HCT116 (cell line): ENCODE data around the gene ATAD1. TPM values are rescaled to one million over a fixed set of nuclear protein-coding genes. Genes with fewer than 3 reads are reported as not detected.
"Not testable (repeated sequence)": the region's sequence is repeated elsewhere in the genome, so short reads cannot be mapped to it uniquely, and the experiment has no call there.

ENCODE experiments used
- ATAC-seq: fragments of 200-7000 bp; cut with Tn5 transposase; 2 replicates; pipeline ENCODE4 v1.9.1; 2020; ENCODE audit warnings: mild to moderate bottlenecking, moderate library complexity
- BruUV-seq: library from RNA; stranded (reverse); fragments of 400-500 nt; replicated peaks from 2 replicates; lab custom pipeline; 2021; lab: Mats Ljungman, UMichigan
- CTCF ChIA-PET: fragments of 300-600 bp; sonication (Branson Sonifier 250); formaldehyde crosslinking; loops from one replicate; lab custom pipeline; 2021; ENCODE audit warnings: antibody characterized with exemption; lab: Charles Lee
- POLR2A ChIA-PET: fragments of 300-600, 350-600 bp; sonication (Branson Sonifier 250); formaldehyde crosslinking; loops from one replicate; lab custom pipeline; 2021; ENCODE audit warnings: antibody characterized with exemption; lab: Charles Lee
- RAD21 ChIA-PET, 2 experiments: fragments of 300-600 bp; sonication (Branson Sonifier 250); formaldehyde crosslinking; loops; one replicate each; lab custom pipeline; 2023; ENCODE audit warnings: low total read pairs in 2 of 2; ENCODE audit not compliant: uncharacterized antibody in 2 of 2, unreplicated experiment in 2 of 2, low non-redundant PET in 1 of 2; lab: Charles Lee
- DNase-seq: peaks from one replicate; pipeline ENCODE4 v3.0.0-alpha.2; 2010; ENCODE audit warnings: low read depth, low spot score
- H2AFZ ChIP-seq: fragments of 200-600 bp; shearing (Covaris generic), sonication (generic); 2 replicates; pipeline ENCODE4 v1.6.1; 2017; ENCODE audit warnings: low read depth, mixed run types, mixed read lengths, antibody characterized with exemption, low read length; ENCODE audit not compliant: poor library complexity, severe bottlenecking
- H3K27ac ChIP-seq: 2 replicates; pipeline ENCODE4 v1.5.1; 2012; ENCODE audit warnings: low read depth, low read length
- H3K27me3 ChIP-seq: fragments of 200-600 bp; sonication (generic); 2 replicates; pipeline ENCODE4 v1.6.1; 2016; ENCODE audit warnings: mixed run types, low read length, mixed read lengths; ENCODE audit not compliant: insufficient read depth
- H3K36me3 ChIP-seq, 2 experiments: fragments of 200-500 bp in 1 of 2; fragments of 200-600 bp in 1 of 2; sonication (Bioruptor generic) in 1 of 2; sonication (generic) in 1 of 2; 2 replicates each; pipeline versions ENCODE4 v1.5.1 to v1.6.1; 2014 to 2016; ENCODE audit warnings: low read length in 2 of 2, inconsistent platforms in 1 of 2, mixed read lengths in 1 of 2, mixed run types in 1 of 2; ENCODE audit not compliant: insufficient read depth in 2 of 2, control insufficient read depth in 1 of 2
- H3K4me1 ChIP-seq, 2 experiments: fragments of 200-600 bp in 1 of 2; sonication (generic) in 1 of 2; 2 replicates each; pipeline versions ENCODE4 v1.5.1 to v1.6.1; 2012 to 2017; ENCODE audit warnings: low read length in 2 of 2, inconsistent platforms in 1 of 2, mild to moderate bottlenecking in 1 of 2, mixed read lengths in 1 of 2, mixed run types in 1 of 2, moderate library complexity in 1 of 2; ENCODE audit not compliant: insufficient read depth in 2 of 2, control insufficient read depth in 1 of 2
- H3K4me2 ChIP-seq: fragments of 200-600 bp; sonication (generic); 2 replicates; pipeline ENCODE4 v1.6.1; 2017; ENCODE audit warnings: mixed run types, low read length, mixed read lengths
- H3K4me3 ChIP-seq, 2 experiments: fragments of 200-600 bp in 1 of 2; sonication (generic) in 1 of 2; replicated peaks in 1 of 2; 2 replicates each; pipeline ENCODE4 v1.5.1; 2011 to 2016; ENCODE audit warnings: low read length in 2 of 2, control low read depth in 1 of 2, low read depth in 1 of 2, mild to moderate bottlenecking in 1 of 2, mixed read lengths in 1 of 2, mixed run types in 1 of 2
- H3K79me2 ChIP-seq: fragments of 200-600 bp; sonication (generic); 2 replicates; pipeline ENCODE4 v1.6.1; 2017; ENCODE audit warnings: mild to moderate bottlenecking, mixed run types, low read length, moderate library complexity, mixed read lengths; ENCODE audit not compliant: insufficient read depth
- H3K9ac ChIP-seq: fragments of 200-600 bp; sonication (generic); 2 replicates; pipeline ENCODE4 v1.6.1; 2016; ENCODE audit warnings: low read length, mixed read lengths
- H3K9me2 ChIP-seq: fragments of 200-600 bp; sonication (generic), shearing (Covaris generic); 2 replicates; pipeline ENCODE4 v1.6.1; 2017; ENCODE audit warnings: mixed run types, mild to moderate bottlenecking, moderate library complexity; ENCODE audit not compliant: insufficient read depth
- H3K9me3 ChIP-seq, 2 experiments: fragments of 200-500 bp in 1 of 2; fragments of 200-600 bp in 1 of 2; sonication (Bioruptor generic) in 1 of 2; sonication (generic) in 1 of 2; 2 replicates each; pipeline ENCODE4 v1.6.1; 2014 to 2017; ENCODE audit warnings: low read length in 2 of 2, mixed read lengths in 2 of 2, inconsistent platforms in 1 of 2, low read depth in 1 of 2, mild to moderate bottlenecking in 1 of 2, mixed run types in 1 of 2, moderate library complexity in 1 of 2; ENCODE audit not compliant: control insufficient read depth in 1 of 2, insufficient read depth in 1 of 2
- H4K20me1 ChIP-seq: fragments of 200-600 bp; sonication (generic), shearing (Covaris generic); 2 replicates; pipeline ENCODE4 v1.6.1; 2017; ENCODE audit warnings: mixed run types, mild to moderate bottlenecking, moderate library complexity; ENCODE audit not compliant: insufficient read depth
- EZH2phosphoT487 ChIP-seq: fragments of 200-600 bp; IDR thresholded peaks from 2 replicates; pipeline ENCODE4 v1.6.1; 2018; ENCODE audit warnings: antibody characterized with exemption, borderline replicate concordance
- JUND ChIP-seq: IDR thresholded peaks from 2 replicates; pipeline ENCODE4 v1.6.1; 2012
- POLR2A ChIP-seq: IDR thresholded peaks from 2 replicates; pipeline ENCODE4 v1.7.0; 2011; ENCODE audit warnings: borderline replicate concordance; ENCODE audit not compliant: insufficient read depth, insufficient read length; ENCODE audit errors: extremely low read depth
- POLR2AphosphoS5 ChIP-seq: IDR thresholded peaks from 2 replicates; pipeline ENCODE4 v1.6.1; 2011; ENCODE audit warnings: mild to moderate bottlenecking, low read depth, low read length, moderate library complexity
- REST ChIP-seq: IDR thresholded peaks from 2 replicates; pipeline ENCODE4 v1.6.1; 2012; ENCODE audit warnings: low read depth
- YY1 ChIP-seq: IDR thresholded peaks from 2 replicates; pipeline ENCODE4 v1.6.1; 2011; ENCODE audit warnings: low read length, low read depth, moderate library complexity, mild to moderate bottlenecking; ENCODE audit not compliant: insufficient replicate concordance; ENCODE audit errors: extremely low read depth
- intact Hi-C: fragments of 100-400 bp; cut with micrococcal nuclease; formaldehyde crosslinking; loops from 2 replicates; pipeline ENCODE4 v1.10.0; 2022
- total RNA-seq: library from RNA; stranded (reverse); gene quantifications from one replicate; pipeline ENCODE4 v1.2.1, GENCODE V29; 2021; ENCODE audit not compliant: unreplicated experiment

Gene ATAD1
- total RNA-seq, 1 experiment from 2014 or later, result 66.4 TPM

GRCh38 chr10:87847550-87847949, 29.5 kb upstream of the ATAD1 start:
- no peaks in the 10 kb centered on the region for H3K79me2 ChIP-seq
- no peak overlapping the region for H3K4me3 ChIP-seq
- no peaks in the 10 kb centered on the region for H3K9me2 ChIP-seq
- ChIA-PET RAD21 (no interaction called here), CTCF (no interaction called here), POLR2A (no interaction called here)
- BruUV-seq, result no TSS peak
- intact Hi-C loops, result no loop called here
- no peak overlapping the region for H2AFZ ChIP-seq
- H3K9ac ChIP-seq, result no peak overlapping the region
- H4K20me1 ChIP-seq, result no peaks in the 10 kb centered on the region
- DNase-seq, result no peak
- H3K4me2 ChIP-seq, result no peak overlapping the region
- ATAC-seq, result no peak
- H3K27ac ChIP-seq, result no peak overlapping the region
- H3K27me3 ChIP-seq, result no peaks in the 10 kb centered on the region
- H3K36me3 ChIP-seq, result no peaks in the 10 kb centered on the region
- peaks cover 28 to 55% of the 10 kb centered on the region in 2 experiments for H3K4me1 ChIP-seq
- no peak for TF ChIP-seq REST
- no peak for TF ChIP-seq POLR2AphosphoS5
- no peak for TF ChIP-seq YY1
- TF ChIP-seq POLR2A, result no peak
- no peak for TF ChIP-seq JUND
- no peak for TF ChIP-seq EZH2phosphoT487
- no peaks in the 10 kb centered on the region for H3K9me3 ChIP-seq

- DNase-seq, H3K4me3 ChIP-seq, H3K9ac ChIP-seq, H3K79me2 ChIP-seq, H3K27ac ChIP-seq, H3K9me2 ChIP-seq, H4K20me1 ChIP-seq, CTCF ChIA-PET, H3K27me3 ChIP-seq, H3K36me3 ChIP-seq, BruUV-seq, H3K9me3 ChIP-seq, ATAC-seq, intact Hi-C loops: not testable (repeated sequence)
- RAD21 ChIA-PET, result interaction anchor here in 1 of 2 experiments (1.2 kb wide), 1 partner anchor 541 kb away, joined by 3 read pairs; no protein-coding TSS in a partner anchor
- Histone ChIP-seq H2AFZ (peak overlapping the region; percentile 96), H3K4me1 (peaks cover 34 to 64% of the 10 kb centered on the region in 2 experiments), H3K4me2 (peak overlapping the region; percentile 69; the same call in 1 of the 2 replicates)
- POLR2A ChIA-PET, result interaction anchor here (1.3 to 2.8 kb wide), 3 partner anchors 13 to 29 kb away, joined by 3 to 16 read pairs (median 6); partner anchors contain the start of genes ATAD1 and KLLN
Measured at GRCh38 chr10:87846711-87847110, 28.7 kb upstream of the ATAD1 start.
